ENCODE results near the gene MOGAT3.

The MOGAT3 gene

DNA sequence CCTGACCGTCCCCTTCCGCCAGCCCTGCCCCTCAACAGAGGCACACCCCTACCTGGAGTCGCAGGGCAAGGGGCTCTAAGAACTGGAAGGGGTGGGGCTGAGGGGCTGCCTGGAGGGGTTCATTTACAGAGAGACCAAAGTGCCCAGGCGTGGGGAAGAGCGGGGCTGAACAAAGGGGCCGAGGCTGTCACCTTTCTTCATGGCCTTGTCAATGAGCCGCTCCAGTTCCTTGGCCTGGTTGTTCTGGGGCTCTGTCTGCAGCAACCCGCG, 39.0 kb upstream of the MOGAT3 start:
- no peaks in the 10 kb centered on the region for H3K9me3 ChIP-seq (ENCODE audit: control insufficient read depth, insufficient read depth, low read length)

DNA sequence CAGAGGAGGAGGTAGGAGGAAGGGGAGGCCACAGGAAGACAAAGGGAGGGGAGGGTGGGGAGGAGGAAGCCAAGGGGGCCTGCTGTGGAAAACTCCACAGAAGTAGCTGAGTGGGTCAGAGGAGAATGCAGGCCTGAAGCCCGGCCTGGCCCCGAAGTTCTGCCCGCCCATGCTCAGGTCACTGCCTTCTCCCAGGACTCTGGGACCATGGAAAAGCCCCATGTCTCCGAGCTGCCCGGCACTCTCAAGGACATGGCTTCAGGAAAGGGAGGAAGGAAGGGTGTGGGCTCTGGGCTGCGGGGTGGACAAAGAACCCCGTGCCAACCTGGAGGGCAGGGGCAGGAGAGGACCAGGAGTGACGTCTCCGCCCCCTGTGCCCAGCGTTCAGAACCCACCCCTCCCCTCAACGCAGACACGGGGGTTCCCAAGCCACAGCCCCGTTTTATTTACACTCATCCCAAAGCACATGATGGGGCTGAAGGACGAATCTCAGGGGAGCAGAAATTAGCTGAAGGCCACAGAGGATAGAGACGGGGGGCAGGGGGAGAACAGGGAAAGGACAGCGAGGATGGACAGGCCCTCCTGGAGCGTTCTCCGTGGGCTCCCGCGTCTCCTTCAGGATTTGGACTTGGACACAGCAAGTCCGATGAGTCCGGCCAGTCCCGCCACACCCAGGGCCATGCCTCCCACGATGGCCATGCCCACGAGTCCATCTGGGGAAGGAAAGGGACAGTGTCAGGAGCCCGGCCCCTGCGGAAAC, 38.5 kb upstream of the MOGAT3 start:
- Histone ChIP-seq H3K4me3 (ENCODE audit: low read depth, low read length) (no peak overlapping the region), H3K27ac (ENCODE audit: low read depth, low read length) (no peak overlapping the region), H3K4me1 (ENCODE audit: control insufficient read depth, insufficient read depth, low read length) (peaks cover 18% of the 10 kb centered on the region), H3K27me3 (ENCODE audit: control insufficient read depth, insufficient read depth, low read length) (no peaks in the 10 kb centered on the region), H3K9me3 (ENCODE audit: control insufficient read depth, insufficient read depth, low read length) (no peaks in the 10 kb centered on the region), H3K36me3 (ENCODE audit: control insufficient read depth, insufficient read depth, low read length) (peaks cover 22% of the 10 kb centered on the region), H3K9ac (ENCODE audit: low read depth, low read length) (no peak overlapping the region)

More for the DNA sequence above, 39.0 kb upstream of the MOGAT3 start:
- Histone ChIP-seq H3K4me3 (ENCODE audit: low read depth, low read length) (no peak overlapping the region), H3K27ac (ENCODE audit: low read depth, low read length) (no peak overlapping the region), H3K4me1 (ENCODE audit: control insufficient read depth, insufficient read depth, low read length) (peaks cover 18% of the 10 kb centered on the region), H3K9ac (ENCODE audit: low read depth, low read length) (no peak overlapping the region), H3K36me3 (ENCODE audit: control insufficient read depth, insufficient read depth, low read length) (peaks cover 22% of the 10 kb centered on the region), H3K27me3 (ENCODE audit: control insufficient read depth, insufficient read depth, low read length) (no peaks in the 10 kb centered on the region)

DNA sequence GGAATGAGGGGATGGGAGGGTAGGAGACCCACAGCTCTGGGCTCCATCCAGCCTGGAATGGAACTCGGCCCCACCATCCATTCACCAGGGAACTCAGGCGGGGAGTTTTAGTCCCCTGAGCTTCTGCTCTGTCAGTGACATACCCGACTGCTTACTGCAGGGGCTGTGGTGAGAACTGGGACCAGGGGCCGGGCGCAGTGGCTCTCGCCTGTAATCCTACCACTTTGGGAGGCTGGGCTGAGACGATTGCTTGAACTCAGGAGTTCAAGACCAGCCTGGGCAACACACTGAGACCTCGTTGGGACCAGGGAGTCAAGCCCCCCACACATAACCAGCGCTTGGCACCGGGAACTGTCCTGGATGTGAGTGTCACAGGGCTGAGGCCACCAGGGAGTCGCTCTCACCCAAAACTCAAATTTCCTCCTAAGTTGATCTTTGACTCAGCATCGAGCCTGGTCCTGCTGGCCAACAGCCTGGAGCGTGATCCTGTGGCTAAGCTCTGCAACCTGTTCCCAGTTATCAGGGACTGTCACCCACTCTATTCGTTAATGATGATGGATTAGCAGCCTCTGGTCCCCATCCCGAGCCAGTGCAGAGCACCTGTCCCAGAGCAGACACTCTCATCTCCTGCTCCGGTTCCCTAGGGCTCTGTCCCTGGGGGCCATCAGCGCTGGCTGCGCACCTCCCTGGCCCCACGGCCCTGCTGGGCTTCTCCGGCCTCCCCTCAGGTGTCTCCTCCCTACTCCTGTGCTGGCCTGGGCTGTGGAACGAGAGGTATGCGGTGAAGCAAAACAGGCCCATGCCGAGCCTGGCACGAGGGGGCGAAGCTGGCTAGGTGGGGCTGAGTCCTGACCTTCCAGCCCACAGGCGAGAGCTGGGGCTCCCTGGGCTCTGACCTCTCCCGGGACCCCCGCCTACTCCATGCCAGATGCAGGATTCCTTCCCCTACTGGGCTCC, 37.7 kb upstream of the MOGAT3 start:
- peaks cover 22% of the 10 kb centered on the region for H3K36me3 ChIP-seq (ENCODE audit: control insufficient read depth, insufficient read depth, low read length)
- no peak overlapping the region for H3K9ac ChIP-seq (ENCODE audit: low read depth, low read length)
- no peaks in the 10 kb centered on the region for H3K9me3 ChIP-seq (ENCODE audit: control insufficient read depth, insufficient read depth, low read length)
- no peak overlapping the region for H3K27ac ChIP-seq (ENCODE audit: low read depth, low read length)
- no peaks in the 10 kb centered on the region for H3K27me3 ChIP-seq (ENCODE audit: control insufficient read depth, insufficient read depth, low read length)
- no peak overlapping the region for H3K4me3 ChIP-seq (ENCODE audit: low read depth, low read length)
- peaks cover 15% of the 10 kb centered on the region for H3K4me1 ChIP-seq (ENCODE audit: control insufficient read depth, insufficient read depth, low read length)

DNA sequence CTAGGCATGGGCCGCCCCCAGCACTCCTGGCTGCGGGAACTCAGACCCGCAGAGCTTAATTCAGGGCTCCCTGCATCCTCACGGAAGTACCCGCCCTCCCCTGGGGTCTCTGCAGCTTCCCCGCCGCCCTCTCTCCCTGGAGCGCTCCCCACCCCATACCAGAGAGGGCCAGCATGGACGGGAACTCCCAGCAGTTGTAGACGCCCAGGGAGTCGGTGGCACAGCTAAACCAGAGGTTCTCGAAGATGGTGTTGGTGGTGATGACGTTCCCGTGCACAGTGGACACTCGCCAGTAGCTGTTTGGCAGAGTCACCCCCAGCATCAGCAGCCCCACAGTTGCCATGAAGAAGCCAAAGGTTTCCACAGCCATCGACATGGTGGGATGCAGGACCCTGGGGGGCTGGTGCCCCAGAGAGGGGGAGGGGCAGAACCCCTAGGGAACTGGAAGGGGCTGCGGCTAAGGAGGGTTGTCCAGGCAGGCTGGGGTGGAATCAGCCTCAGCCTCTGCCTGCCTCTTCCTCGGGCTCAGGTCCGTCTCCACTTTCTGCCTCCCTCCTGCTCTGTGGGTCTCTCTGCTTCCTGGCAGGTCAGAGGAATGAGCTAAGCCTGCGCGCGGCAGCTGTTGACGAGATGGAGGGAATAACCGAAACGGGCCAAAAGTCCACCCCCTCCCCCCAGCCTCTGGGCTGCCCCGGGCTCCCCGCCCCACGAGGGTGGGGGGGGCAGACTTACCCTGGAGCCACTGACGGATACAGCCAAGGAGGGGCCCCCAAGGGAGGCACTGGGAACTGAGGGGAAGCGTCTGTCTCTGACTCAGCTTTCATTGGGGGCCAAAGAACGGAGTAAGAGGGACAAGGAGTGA, 36.6 kb upstream of the MOGAT3 start, which contains the start of gene CLDN15:
Gene CLDN15, minus strand, starts transcription at position 597 of the 862 bp plus-strand sequence. Its CDS starts 221 bp downstream, at position 376.
- peaks cover 21% of the 10 kb centered on the region for H3K4me1 ChIP-seq (ENCODE audit: control insufficient read depth, insufficient read depth, low read length)
- H3K36me3 ChIP-seq (ENCODE audit: control insufficient read depth, insufficient read depth, low read length), result peaks cover 22% of the 10 kb centered on the region
- no peaks in the 10 kb centered on the region for H3K9me3 ChIP-seq (ENCODE audit: control insufficient read depth, insufficient read depth, low read length)
- no peak within 1 kb of the TSS for H3K27ac ChIP-seq (ENCODE audit: low read depth, low read length)
- no peaks in the 10 kb centered on the region for H3K27me3 ChIP-seq (ENCODE audit: control insufficient read depth, insufficient read depth, low read length)
- no peak within 1 kb of the TSS for H3K9ac ChIP-seq (ENCODE audit: low read depth, low read length)
- H3K4me3 ChIP-seq (ENCODE audit: low read depth, low read length), result no peak within 1 kb of the TSS

DNA sequence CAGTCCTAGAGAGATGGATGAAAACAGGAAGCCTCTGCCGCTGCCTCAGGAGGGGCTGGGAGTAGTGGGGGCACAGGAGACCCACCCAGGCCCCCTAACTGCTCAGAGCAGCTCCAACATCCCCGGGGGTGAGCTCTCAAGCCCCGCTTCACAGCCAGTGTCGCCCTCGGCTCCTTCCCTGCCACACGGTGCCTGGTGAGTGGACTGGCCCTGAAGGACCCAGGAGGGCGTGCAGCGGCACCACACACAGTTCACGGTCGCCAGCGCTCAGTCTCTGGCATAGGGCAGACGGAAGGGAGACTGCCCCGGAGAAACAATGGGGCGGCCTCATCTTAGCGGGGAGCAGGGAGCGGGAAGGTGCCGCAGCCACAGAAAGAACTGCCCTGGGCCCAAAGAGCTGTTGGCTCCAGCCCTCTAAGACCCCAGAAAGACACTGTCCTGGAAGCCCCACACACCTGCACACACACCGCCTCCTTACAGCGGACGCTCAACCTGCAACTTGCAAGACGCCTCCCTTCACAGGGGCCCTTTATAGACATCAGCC, 35.5 kb upstream of the MOGAT3 start:
- H3K9ac ChIP-seq (ENCODE audit: low read depth, low read length), result no peak overlapping the region
- no peaks in the 10 kb centered on the region for H3K9me3 ChIP-seq (ENCODE audit: control insufficient read depth, insufficient read depth, low read length)
- H3K27me3 ChIP-seq (ENCODE audit: control insufficient read depth, insufficient read depth, low read length), result no peaks in the 10 kb centered on the region
- peaks cover 25% of the 10 kb centered on the region for H3K4me1 ChIP-seq (ENCODE audit: control insufficient read depth, insufficient read depth, low read length)
- peaks cover 22% of the 10 kb centered on the region for H3K36me3 ChIP-seq (ENCODE audit: control insufficient read depth, insufficient read depth, low read length)
- no peak overlapping the region for H3K27ac ChIP-seq (ENCODE audit: low read depth, low read length)
- no peak overlapping the region for H3K4me3 ChIP-seq (ENCODE audit: low read depth, low read length)

DNA sequence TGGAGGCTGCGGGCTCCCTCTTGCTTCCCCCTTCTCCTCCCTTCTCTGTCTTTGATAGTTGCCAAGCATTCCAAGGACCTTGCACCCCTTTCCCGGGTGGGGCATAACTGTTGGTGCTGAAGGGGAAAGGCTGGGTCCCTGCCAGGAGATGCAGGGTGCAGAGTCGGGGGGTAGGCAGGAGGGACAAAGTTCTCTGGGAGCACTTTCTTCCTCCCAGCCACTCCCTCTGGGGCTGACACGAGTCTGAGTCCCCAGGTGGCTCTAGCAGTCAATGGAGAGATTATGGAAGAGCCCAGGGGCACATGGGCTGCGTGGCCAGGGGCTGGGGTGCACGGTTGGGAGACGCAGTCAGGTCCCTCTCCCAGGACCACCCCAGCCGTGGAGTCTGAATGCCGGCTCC, 34.7 kb upstream of the MOGAT3 start:
- Histone ChIP-seq H3K4me3 (ENCODE audit: low read depth, low read length) (no peak overlapping the region), H3K27ac (ENCODE audit: low read depth, low read length) (no peak overlapping the region), H3K9me3 (ENCODE audit: control insufficient read depth, insufficient read depth, low read length) (no peaks in the 10 kb centered on the region), H3K27me3 (ENCODE audit: control insufficient read depth, insufficient read depth, low read length) (no peaks in the 10 kb centered on the region), H3K4me1 (ENCODE audit: control insufficient read depth, insufficient read depth, low read length) (peaks cover 25% of the 10 kb centered on the region), H3K9ac (ENCODE audit: low read depth, low read length) (no peak overlapping the region), H3K36me3 (ENCODE audit: control insufficient read depth, insufficient read depth, low read length) (peaks cover 17% of the 10 kb centered on the region)

DNA sequence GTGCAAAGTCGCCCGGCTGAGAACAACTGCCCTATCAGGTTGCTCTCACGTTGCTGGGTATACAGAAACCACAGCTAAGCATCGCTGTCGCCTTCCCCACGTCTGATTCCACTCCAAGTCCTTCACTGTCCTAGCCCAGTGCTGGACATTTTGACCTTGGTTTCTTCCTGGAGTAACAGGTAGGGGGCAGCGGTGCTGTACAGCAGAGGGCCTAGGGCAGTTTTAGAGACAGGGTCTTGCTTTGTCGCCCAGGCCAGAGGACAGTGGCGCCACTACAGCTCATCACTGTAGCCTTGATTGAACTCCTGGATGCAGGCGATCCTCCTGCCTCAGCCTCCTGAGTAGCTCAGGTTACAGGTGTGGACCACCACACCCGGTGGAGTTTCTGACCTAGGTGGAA, 34.2 kb upstream of the MOGAT3 start:
- Histone ChIP-seq H3K36me3 (ENCODE audit: control insufficient read depth, insufficient read depth, low read length) (peaks cover 12% of the 10 kb centered on the region), H3K27ac (ENCODE audit: low read depth, low read length) (no peak overlapping the region), H3K9me3 (ENCODE audit: control insufficient read depth, insufficient read depth, low read length) (no peaks in the 10 kb centered on the region), H3K27me3 (ENCODE audit: control insufficient read depth, insufficient read depth, low read length) (no peaks in the 10 kb centered on the region), H3K4me3 (ENCODE audit: low read depth, low read length) (no peak overlapping the region), H3K4me1 (ENCODE audit: control insufficient read depth, insufficient read depth, low read length) (peaks cover 25% of the 10 kb centered on the region), H3K9ac (ENCODE audit: low read depth, low read length) (no peak overlapping the region)

DNA sequence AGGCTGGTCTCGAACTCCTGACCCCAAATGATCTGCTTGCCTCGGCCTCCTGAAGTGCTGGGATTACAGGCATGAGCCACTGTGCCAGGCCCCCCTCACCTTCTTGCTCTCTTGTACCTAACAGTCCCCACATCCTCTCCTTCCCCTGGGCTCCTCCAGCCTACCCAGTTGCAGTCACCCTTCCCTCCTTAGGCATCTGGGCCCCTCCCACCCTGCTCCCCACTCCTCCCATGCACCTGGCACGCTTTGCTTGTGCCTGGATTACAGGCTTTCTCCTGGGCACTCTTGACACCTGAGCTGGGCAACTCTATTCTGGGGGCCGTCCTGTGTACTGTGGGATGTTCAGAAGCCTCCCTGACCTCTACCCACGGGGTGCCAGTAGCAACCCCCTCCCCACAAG, 33.8 kb upstream of the MOGAT3 start:
- Histone ChIP-seq H3K27ac (ENCODE audit: low read depth, low read length) (no peak overlapping the region), H3K36me3 (ENCODE audit: control insufficient read depth, insufficient read depth, low read length) (peaks cover 8% of the 10 kb centered on the region), H3K4me3 (ENCODE audit: low read depth, low read length) (no peak overlapping the region)

DNA sequence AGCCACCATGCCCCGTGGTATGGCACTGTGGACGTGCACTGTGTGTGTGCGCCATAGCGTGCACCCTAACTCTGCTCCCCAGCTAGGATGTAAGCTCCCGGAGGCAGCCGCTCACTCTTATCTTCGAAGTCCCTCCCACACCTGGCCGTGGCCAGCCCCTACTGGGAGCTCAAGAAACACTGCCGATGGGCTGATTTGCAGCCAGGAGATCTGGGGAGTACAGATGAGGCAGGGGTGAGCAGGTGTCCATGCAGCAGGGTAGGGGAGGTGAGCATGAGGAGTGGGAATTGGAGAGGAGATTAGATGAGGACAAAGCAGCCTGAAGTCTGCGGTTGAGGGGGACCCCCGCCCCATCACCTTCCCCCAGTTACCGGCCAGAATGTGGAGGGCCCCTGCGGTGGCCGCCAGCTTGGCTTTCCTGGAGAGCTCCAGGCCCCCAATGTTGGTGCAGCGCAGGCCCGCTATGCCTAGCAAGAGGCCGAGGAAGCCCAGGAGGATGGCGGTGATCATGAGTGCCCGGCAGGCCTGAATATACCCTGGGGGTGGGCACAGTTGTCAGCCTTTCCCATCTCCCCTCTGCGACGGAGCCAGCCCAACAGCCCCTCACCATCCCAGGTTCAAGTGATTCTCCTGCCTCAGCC, 33.2 kb upstream of the MOGAT3 start:
- Histone ChIP-seq H3K9me3 (ENCODE audit: control insufficient read depth, insufficient read depth, low read length) (no peaks in the 10 kb centered on the region), H3K4me1 (ENCODE audit: control insufficient read depth, insufficient read depth, low read length) (peaks cover 25% of the 10 kb centered on the region), H3K27me3 (ENCODE audit: control insufficient read depth, insufficient read depth, low read length) (no peaks in the 10 kb centered on the region), H3K27ac (ENCODE audit: low read depth, low read length) (no peak overlapping the region), H3K9ac (ENCODE audit: low read depth, low read length) (no peak overlapping the region), H3K4me3 (ENCODE audit: low read depth, low read length) (no peak overlapping the region), H3K36me3 (ENCODE audit: control insufficient read depth, insufficient read depth, low read length) (peaks cover 6% of the 10 kb centered on the region)

More for the DNA sequence above, 33.8 kb upstream of the MOGAT3 start:
- H3K9me3 ChIP-seq (ENCODE audit: control insufficient read depth, insufficient read depth, low read length), result no peaks in the 10 kb centered on the region
- H3K27me3 ChIP-seq (ENCODE audit: control insufficient read depth, insufficient read depth, low read length), result no peaks in the 10 kb centered on the region
- no peak overlapping the region for H3K9ac ChIP-seq (ENCODE audit: low read depth, low read length)
- H3K4me1 ChIP-seq (ENCODE audit: control insufficient read depth, insufficient read depth, low read length), result peaks cover 25% of the 10 kb centered on the region

Data from HUES48 (cell line).